Measurements from ENCODE around the gene LRRC55.

Gene LRRC55

GRCh38 chr11:57172031-57172430 is 9.7 kb upstream of the LRRC55 start:
- TF ChIP-seq CTCF (IDR thresholded peaks at IDR 0.05; ENCODE audit: low read depth, low read length): no peak
- no peak overlapping the region for H3K4me3 ChIP-seq (ENCODE audit: low read depth, low read length)

GRCh38 chr11:57174656-57175055 is 7.1 kb upstream of the LRRC55 start:
- TF ChIP-seq CTCF (IDR thresholded peaks at IDR 0.05; ENCODE audit: low read depth, low read length): no peak
- H3K4me3 ChIP-seq (ENCODE audit: low read depth, low read length): no peak overlapping the region

GRCh38 chr11:57175478-57175877 is 6.3 kb upstream of the LRRC55 start:
- H3K4me3 ChIP-seq (ENCODE audit: low read depth, low read length): no peak overlapping the region
- no peak for TF ChIP-seq CTCF (IDR thresholded peaks at IDR 0.05; ENCODE audit: low read depth, low read length)

GRCh38 chr11:57178334-57178733 is 3.4 kb upstream of the LRRC55 start:
- H3K4me3 ChIP-seq (ENCODE audit: low read depth, low read length): no peak overlapping the region
- TF ChIP-seq CTCF (IDR thresholded peaks at IDR 0.05; ENCODE audit: low read depth, low read length): no peak

- no peak overlapping the region for H3K4me3 ChIP-seq (ENCODE audit: low read depth, low read length)
- TF ChIP-seq CTCF (IDR thresholded peaks at IDR 0.05; ENCODE audit: low read depth, low read length): no peak
Measured at GRCh38 chr11:57179681-57180080, 2.1 kb upstream of the LRRC55 start.

- no peak overlapping the region for H3K4me3 ChIP-seq (ENCODE audit: low read depth, low read length)
- no peak for TF ChIP-seq CTCF (IDR thresholded peaks at IDR 0.05; ENCODE audit: low read depth, low read length)
Measured at GRCh38 chr11:57180081-57180561, 1.6 kb upstream of the LRRC55 start.

GRCh38 chr11:57180964-57181363 is 789 bp upstream of the LRRC55 start:
- no peak for TF ChIP-seq CTCF (IDR thresholded peaks at IDR 0.05; ENCODE audit: low read depth, low read length)
- H3K4me3 ChIP-seq (ENCODE audit: low read depth, low read length): no peak overlapping the region

Data from WI38 (cell line).